GM23338 (cell line): ENCODE results near the gene GPC5. TPM values are rescaled to one million over a fixed set of nuclear protein-coding genes. Genes with fewer than 3 reads are reported as not detected.

Source experiments
- ATAC-seq: fragments of 200-7000 bp; cut with Tn5 transposase; 3 replicates; pipeline ENCODE4 v1.9.1; 2020
- DNase-seq: peaks from one replicate; pipeline ENCODE4 v3.0.0-alpha.2; 2015; ENCODE audit warnings: low spot score
- H2AFZ ChIP-seq: fragments of 200-600 bp; sonication (generic); 2 replicates; pipeline ENCODE4 v1.8.0; 2016; ENCODE audit warnings: antibody characterized with exemption, mild to moderate bottlenecking, moderate library complexity
- H3F3A ChIP-seq: fragments of 200-600 bp; sonication (generic); replicated peaks from 2 replicates; pipeline ENCODE4 v1.8.0; 2017; ENCODE audit warnings: antibody characterized with exemption, mixed run types, low read depth
- H3K27ac ChIP-seq: fragments of 200-600 bp; sonication (generic); 2 replicates; pipeline ENCODE4 v1.6.1; 2016; ENCODE audit warnings: low read depth
- H3K27me3 ChIP-seq: fragments of 200-600 bp; sonication (generic); 2 replicates; pipeline ENCODE4 v1.8.0; 2016; ENCODE audit warnings: mild to moderate bottlenecking, mixed run types, moderate library complexity; ENCODE audit not compliant: insufficient read depth
- H3K36me3 ChIP-seq: fragments of 200-600 bp; sonication (generic); 2 replicates; pipeline ENCODE4 v1.8.0; 2016; ENCODE audit warnings: mild to moderate bottlenecking; ENCODE audit not compliant: insufficient read depth
- H3K4me1 ChIP-seq: fragments of 200-600 bp; sonication (generic); 2 replicates; pipeline ENCODE4 v1.8.0; 2016; ENCODE audit warnings: mild to moderate bottlenecking, moderate library complexity; ENCODE audit not compliant: insufficient read depth
- H3K4me2 ChIP-seq: fragments of 200-600 bp; sonication (generic); 2 replicates; pipeline ENCODE4 v1.7.1; 2017; ENCODE audit warnings: mixed run types
- H3K4me3 ChIP-seq: fragments of 200-600 bp; sonication (generic); 2 replicates; pipeline ENCODE4 v1.6.1; 2016; ENCODE audit warnings: mixed run types
- H3K79me2 ChIP-seq: fragments of 200-600 bp; sonication (generic); replicated peaks from 2 replicates; pipeline ENCODE4 v1.8.0; 2017; ENCODE audit warnings: mild to moderate bottlenecking; ENCODE audit not compliant: insufficient read depth
- H3K9me2 ChIP-seq: fragments of 200-600 bp; sonication (generic); 2 replicates; pipeline ENCODE4 v1.8.0; 2017; ENCODE audit not compliant: insufficient read depth
- H4K20me1 ChIP-seq: fragments of 200-600 bp; sonication (generic); replicated peaks from 2 replicates; pipeline ENCODE4 v1.8.0; 2017; ENCODE audit warnings: mild to moderate bottlenecking; ENCODE audit not compliant: insufficient read depth
- H3K27ac Mint-ChIP-seq: 2 replicates; pipeline ENCODE4 v1.8.0; 2020; ENCODE audit warnings: inconsistent platforms, mild to moderate bottlenecking, moderate library complexity, mixed read lengths
- H3K27me3 Mint-ChIP-seq: 3 replicates; pipeline ENCODE4 v1.8.0; 2022; ENCODE audit warnings: low read depth, mild to moderate bottlenecking, moderate library complexity, mixed read lengths, inconsistent platforms; ENCODE audit not compliant: insufficient read depth, poor library complexity
- H3K36me3 Mint-ChIP-seq: 3 replicates; pipeline ENCODE4 v1.8.0; 2021; ENCODE audit warnings: low read depth, mild to moderate bottlenecking, inconsistent platforms, moderate library complexity, mixed read lengths
- H3K4me1 Mint-ChIP-seq: 3 replicates; pipeline ENCODE4 v1.8.0; 2020; ENCODE audit warnings: mild to moderate bottlenecking, inconsistent platforms, mixed read lengths
- H3K4me3 Mint-ChIP-seq: 3 replicates; pipeline ENCODE4 v1.8.0; 2021; ENCODE audit warnings: moderate library complexity, mild to moderate bottlenecking, inconsistent platforms, mixed read lengths
- H3K9me3 Mint-ChIP-seq: 3 replicates; pipeline ENCODE4 v1.8.0; 2020; ENCODE audit warnings: moderate library complexity, mild to moderate bottlenecking, inconsistent platforms, mixed read lengths
- JUNB ChIP-seq: IDR thresholded peaks from one replicate; pipeline ENCODE4 v1.6.1; 2016; ENCODE audit warnings: antibody characterized with exemption; ENCODE audit not compliant: unreplicated experiment
- NANOG ChIP-seq: IDR thresholded peaks from 2 replicates; pipeline ENCODE4 v1.6.1; 2016; ENCODE audit warnings: antibody characterized with exemption, borderline replicate concordance
- STAT1 ChIP-seq: IDR thresholded peaks from one replicate; pipeline ENCODE4 v1.6.1; 2016; ENCODE audit warnings: antibody characterized with exemption; ENCODE audit not compliant: unreplicated experiment
- ZNF114 ChIP-seq: fragments of 250-450 bp; sonication (Bioruptor Pico); IDR thresholded peaks from 2 replicates; pipeline ENCODE4 v1.5.0; 2020; ENCODE audit warnings: mild to moderate bottlenecking, moderate library complexity
- ZNF331 ChIP-seq: fragments of 250-450 bp; sonication (Bioruptor Pico); IDR thresholded peaks from 2 replicates; pipeline ENCODE4 v1.5.0; 2020; ENCODE audit warnings: low read depth, mild to moderate bottlenecking, moderate library complexity
- polyA plus RNA-seq: library from polyadenylated mRNA; unstranded; fragments of >200 nt; fragmentation: Nextera tagmentation; extraction: Ambion mirVana; gene quantifications from 2 replicates; pipeline ENCODE4 v1.2.1, GENCODE V29; 2016
- total RNA-seq: library from RNA; depleted of rRNA; stranded (reverse); fragments of >200 nt; shearing (Covaris generic); gene quantifications from 2 replicates; pipeline ENCODE4 v1.2.3, GENCODE V29; 2014
- TF ChIP-seq, protein P1 (sequence below): fragments of 250-450 bp; sonication (Bioruptor Pico); IDR thresholded peaks from 2 replicates; pipeline ENCODE4 v1.5.0; 2020; ENCODE audit warnings: mild to moderate bottlenecking, moderate library complexity
- TF ChIP-seq, protein P2 (sequence below), 2 experiments: fragments of 200-600 bp in 1 of 2; sonication (generic) in 1 of 2; conservative IDR thresholded peaks; 2 replicates each; pipeline versions ENCODE4 v1.5.1 to v1.6.1; 2016 to 2017; ENCODE audit warnings: antibody characterized with exemption in 2 of 2, low read depth in 2 of 2, mild to moderate bottlenecking in 2 of 2, moderate library complexity in 1 of 2

The GPC5 gene
- total and polyA plus RNA-seq, 2 experiments from 2014 or later: 0.95 to 1.1 TPM

DNA sequence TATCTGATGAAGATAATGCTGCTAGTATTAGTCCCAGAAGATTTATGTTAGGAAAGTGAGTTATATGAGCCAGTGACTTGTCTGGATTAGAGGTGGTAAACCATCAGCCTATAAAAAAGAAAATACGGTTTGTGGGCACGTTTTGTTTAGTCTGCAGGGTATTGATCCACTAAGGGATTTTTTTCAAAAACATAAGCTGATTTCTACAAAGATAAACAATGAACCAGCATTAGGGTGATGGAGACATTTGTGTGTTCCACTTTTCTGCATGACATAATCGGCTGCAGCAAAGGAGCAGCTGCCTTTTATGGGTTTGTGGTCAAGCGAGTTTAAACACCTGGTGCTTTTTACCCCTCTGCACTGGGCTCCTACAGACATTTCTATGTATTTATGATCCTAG is 991.8 kb downstream of the GPC5 start (continued):
- TF ChIP-seq, protein P1, sequence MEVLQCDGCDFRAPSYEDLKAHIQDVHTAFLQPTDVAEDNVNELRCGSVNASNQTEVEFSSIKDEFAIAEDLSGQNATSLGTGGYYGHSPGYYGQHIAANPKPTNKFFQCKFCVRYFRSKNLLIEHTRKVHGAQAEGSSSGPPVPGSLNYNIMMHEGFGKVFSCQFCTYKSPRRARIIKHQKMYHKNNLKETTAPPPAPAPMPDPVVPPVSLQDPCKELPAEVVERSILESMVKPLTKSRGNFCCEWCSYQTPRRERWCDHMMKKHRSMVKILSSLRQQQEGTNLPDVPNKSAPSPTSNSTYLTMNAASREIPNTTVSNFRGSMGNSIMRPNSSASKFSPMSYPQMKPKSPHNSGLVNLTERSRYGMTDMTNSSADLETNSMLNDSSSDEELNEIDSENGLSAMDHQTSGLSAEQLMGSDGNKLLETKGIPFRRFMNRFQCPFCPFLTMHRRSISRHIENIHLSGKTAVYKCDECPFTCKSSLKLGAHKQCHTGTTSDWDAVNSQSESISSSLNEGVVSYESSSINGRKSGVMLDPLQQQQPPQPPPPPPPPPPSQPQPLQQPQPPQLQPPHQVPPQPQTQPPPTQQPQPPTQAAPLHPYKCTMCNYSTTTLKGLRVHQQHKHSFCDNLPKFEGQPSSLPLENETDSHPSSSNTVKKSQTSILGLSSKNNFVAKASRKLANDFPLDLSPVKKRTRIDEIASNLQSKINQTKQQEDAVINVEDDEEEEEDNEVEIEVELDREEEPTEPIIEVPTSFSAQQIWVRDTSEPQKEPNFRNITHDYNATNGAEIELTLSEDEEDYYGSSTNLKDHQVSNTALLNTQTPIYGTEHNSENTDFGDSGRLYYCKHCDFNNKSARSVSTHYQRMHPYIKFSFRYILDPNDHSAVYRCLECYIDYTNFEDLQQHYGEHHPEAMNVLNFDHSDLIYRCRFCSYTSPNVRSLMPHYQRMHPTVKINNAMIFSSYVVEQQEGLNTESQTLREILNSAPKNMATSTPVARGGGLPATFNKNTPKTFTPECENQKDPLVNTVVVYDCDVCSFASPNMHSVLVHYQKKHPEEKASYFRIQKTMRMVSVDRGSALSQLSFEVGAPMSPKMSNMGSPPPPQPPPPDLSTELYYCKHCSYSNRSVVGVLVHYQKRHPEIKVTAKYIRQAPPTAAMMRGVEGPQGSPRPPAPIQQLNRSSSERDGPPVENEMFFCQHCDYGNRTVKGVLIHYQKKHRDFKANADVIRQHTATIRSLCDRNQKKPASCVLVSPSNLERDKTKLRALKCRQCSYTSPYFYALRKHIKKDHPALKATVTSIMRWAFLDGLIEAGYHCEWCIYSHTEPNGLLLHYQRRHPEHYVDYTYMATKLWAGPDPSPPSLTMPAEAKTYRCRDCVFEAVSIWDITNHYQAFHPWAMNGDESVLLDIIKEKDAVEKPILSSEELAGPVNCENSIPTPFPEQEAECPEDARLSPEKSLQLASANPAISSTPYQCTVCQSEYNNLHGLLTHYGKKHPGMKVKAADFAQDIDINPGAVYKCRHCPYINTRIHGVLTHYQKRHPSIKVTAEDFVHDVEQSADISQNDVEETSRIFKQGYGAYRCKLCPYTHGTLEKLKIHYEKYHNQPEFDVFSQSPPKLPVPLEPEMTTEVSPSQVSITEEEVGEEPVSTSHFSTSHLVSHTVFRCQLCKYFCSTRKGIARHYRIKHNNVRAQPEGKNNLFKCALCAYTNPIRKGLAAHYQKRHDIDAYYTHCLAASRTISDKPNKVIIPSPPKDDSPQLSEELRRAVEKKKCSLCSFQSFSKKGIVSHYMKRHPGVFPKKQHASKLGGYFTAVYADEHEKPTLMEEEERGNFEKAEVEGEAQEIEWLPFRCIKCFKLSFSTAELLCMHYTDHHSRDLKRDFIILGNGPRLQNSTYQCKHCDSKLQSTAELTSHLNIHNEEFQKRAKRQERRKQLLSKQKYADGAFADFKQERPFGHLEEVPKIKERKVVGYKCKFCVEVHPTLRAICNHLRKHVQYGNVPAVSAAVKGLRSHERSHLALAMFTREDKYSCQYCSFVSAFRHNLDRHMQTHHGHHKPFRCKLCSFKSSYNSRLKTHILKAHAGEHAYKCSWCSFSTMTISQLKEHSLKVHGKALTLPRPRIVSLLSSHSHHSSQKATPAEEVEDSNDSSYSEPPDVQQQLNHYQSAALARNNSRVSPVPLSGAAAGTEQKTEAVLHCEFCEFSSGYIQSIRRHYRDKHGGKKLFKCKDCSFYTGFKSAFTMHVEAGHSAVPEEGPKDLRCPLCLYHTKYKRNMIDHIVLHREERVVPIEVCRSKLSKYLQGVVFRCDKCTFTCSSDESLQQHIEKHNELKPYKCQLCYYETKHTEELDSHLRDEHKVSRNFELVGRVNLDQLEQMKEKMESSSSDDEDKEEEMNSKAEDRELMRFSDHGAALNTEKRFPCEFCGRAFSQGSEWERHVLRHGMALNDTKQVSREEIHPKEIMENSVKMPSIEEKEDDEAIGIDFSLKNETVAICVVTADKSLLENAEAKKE (CRISPR knock-in tag): no peak
- TF ChIP-seq, protein P2, sequence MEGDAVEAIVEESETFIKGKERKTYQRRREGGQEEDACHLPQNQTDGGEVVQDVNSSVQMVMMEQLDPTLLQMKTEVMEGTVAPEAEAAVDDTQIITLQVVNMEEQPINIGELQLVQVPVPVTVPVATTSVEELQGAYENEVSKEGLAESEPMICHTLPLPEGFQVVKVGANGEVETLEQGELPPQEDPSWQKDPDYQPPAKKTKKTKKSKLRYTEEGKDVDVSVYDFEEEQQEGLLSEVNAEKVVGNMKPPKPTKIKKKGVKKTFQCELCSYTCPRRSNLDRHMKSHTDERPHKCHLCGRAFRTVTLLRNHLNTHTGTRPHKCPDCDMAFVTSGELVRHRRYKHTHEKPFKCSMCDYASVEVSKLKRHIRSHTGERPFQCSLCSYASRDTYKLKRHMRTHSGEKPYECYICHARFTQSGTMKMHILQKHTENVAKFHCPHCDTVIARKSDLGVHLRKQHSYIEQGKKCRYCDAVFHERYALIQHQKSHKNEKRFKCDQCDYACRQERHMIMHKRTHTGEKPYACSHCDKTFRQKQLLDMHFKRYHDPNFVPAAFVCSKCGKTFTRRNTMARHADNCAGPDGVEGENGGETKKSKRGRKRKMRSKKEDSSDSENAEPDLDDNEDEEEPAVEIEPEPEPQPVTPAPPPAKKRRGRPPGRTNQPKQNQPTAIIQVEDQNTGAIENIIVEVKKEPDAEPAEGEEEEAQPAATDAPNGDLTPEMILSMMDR (conservative IDR thresholded peaks at IDR 0.05; ENCODE audit: low read depth in 2 of 2): no peak
- TF ChIP-seq JUNB: no peak
- TF ChIP-seq ZNF331 (CRISPR knock-in tag): no peak
- TF ChIP-seq ZNF114 (CRISPR knock-in tag): no peak
- no peak for TF ChIP-seq STAT1

DNA sequence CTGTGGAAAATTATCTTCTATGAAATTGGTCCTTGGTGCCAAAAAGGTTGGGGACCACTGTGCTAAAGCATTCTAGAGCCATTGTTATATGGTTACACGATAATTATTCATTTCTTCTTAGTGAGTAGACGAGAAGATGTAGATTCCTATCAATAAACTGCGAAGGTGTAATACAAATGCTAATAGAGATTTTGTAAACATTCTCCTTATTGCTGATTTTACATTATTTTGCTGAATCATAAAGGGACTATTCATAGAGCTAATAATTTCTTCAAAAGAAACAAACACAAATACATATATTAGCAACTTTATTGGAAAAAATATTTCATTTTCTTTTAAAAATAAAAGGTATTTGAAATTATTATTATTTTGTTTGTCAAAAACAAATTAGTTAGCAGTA is 1005.2 kb downstream of the GPC5 start:
- no peaks in the 10 kb centered on the region for H3K9me3 Mint-ChIP-seq
- Histone ChIP-seq H3K27ac (no peak overlapping the region), H2AFZ (no peak overlapping the region), H3F3A (no peaks in the 10 kb centered on the region), H3K4me2 (no peak overlapping the region), H3K27me3 (no peaks in the 10 kb centered on the region), H4K20me1 (no peaks in the 10 kb centered on the region), H3K79me2 (no peaks in the 10 kb centered on the region), H3K4me1 (0 out of 2 replicates have a peak, but pooled peaks cover 3% of the 10 kb centered on the region), H3K4me3 (no peak overlapping the region), H3K36me3 (no peaks in the 10 kb centered on the region), H3K9me2 (no peaks in the 10 kb centered on the region; the same call in 1 of the 2 replicates)
- no peak overlapping the region for H3K27ac Mint-ChIP-seq
- DNase-seq: no peak
- no peak for ATAC-seq
- H3K4me3 Mint-ChIP-seq: no peak overlapping the region
- no peaks in the 10 kb centered on the region for H3K36me3 Mint-ChIP-seq
- no peaks in the 10 kb centered on the region for H3K4me1 Mint-ChIP-seq
- no peaks in the 10 kb centered on the region for H3K27me3 Mint-ChIP-seq
- no peak for TF ChIP-seq ZNF331 (CRISPR knock-in tag)
- TF ChIP-seq JUNB: no peak
- TF ChIP-seq STAT1: no peak
- TF ChIP-seq, protein P1 (CRISPR knock-in tag): no peak
- TF ChIP-seq NANOG: no peak
